H1 (cell line): ENCODE data around the gene DCDC2C. TPM values are rescaled to one million over a fixed set of nuclear protein-coding genes. Genes with fewer than 3 reads are reported as not detected.

Source experiments
- CTCF ChIA-PET: fragments of 300-600 bp; sonication (Branson Sonifier 250); formaldehyde crosslinking; loops from one replicate; lab custom pipeline; 2021; ENCODE audit not compliant: partially characterized antibody; lab: Charles Lee
- POLR2A ChIA-PET: fragments of 300-600 bp; sonication (Branson Sonifier 250); formaldehyde crosslinking; loops from one replicate; lab custom pipeline; 2021; ENCODE audit warnings: inconsistent platforms; ENCODE audit not compliant: partially characterized antibody; lab: Charles Lee
- DNase-seq, 2 experiments: peaks; one replicate each; pipeline versions ENCODE4 v3.0.0 to v3.0.0-alpha.2; 2010 to 2022; ENCODE audit warnings: low spot score in 2 of 2, low read depth in 1 of 2, mixed read lengths in 1 of 2
- FAIRE-seq: peaks from 2 replicates; lab custom pipeline; 2011; peaks lifted over from hg19 to GRCh38; lab: Jason Lieb, UNC
- H2AFZ ChIP-seq: 2 replicates; pipeline ENCODE4 v1.8.1; 2012; ENCODE audit warnings: low read length, inconsistent platforms
- H2AK5ac ChIP-seq: 2 replicates; pipeline ENCODE4 v1.6.1; 2013; ENCODE audit warnings: low read depth, low read length
- H2BK120ac ChIP-seq: replicated peaks from 2 replicates; pipeline ENCODE3; 2013; ENCODE audit warnings: low read depth, low read length, inconsistent platforms
- H2BK12ac ChIP-seq: 2 replicates; pipeline ENCODE4 v1.6.1; 2013; ENCODE audit warnings: low read depth, low read length
- H2BK15ac ChIP-seq: 2 replicates; pipeline ENCODE4 v1.6.1; 2013; ENCODE audit warnings: low read length
- H2BK20ac ChIP-seq: 2 replicates; pipeline ENCODE4 v1.6.1; 2013; ENCODE audit warnings: low read length
- H2BK5ac ChIP-seq: 2 replicates; pipeline ENCODE4 v1.6.1; 2013; ENCODE audit warnings: low read depth, low read length
- H3K14ac ChIP-seq: 2 replicates; pipeline ENCODE4 v1.6.1; 2013; ENCODE audit warnings: inconsistent platforms; ENCODE audit not compliant: insufficient read length
- H3K18ac ChIP-seq: 2 replicates; pipeline ENCODE4 v1.6.1; 2013; ENCODE audit warnings: low read length; ENCODE audit errors: extremely low read depth
- H3K23ac ChIP-seq: 2 replicates; pipeline ENCODE4 v1.6.1; 2013; ENCODE audit warnings: inconsistent platforms; ENCODE audit not compliant: insufficient read length
- H3K23me2 ChIP-seq: 2 replicates; pipeline ENCODE4 v1.6.1; 2013; ENCODE audit warnings: low read depth, low read length
- H3K27ac ChIP-seq: 2 replicates; pipeline ENCODE4 v1.6.1; 2011; ENCODE audit warnings: low read depth, low read length, inconsistent platforms
- H3K27me3 ChIP-seq, 4 experiments: replicated peaks in 1 of 4; 1 replicate in 1 of 4; 2 replicates in 3 of 4; pipeline versions ENCODE4 v1.6.1 to v1.8.1; 2011 to 2013; ENCODE audit warnings: low read length in 3 of 4, mild to moderate bottlenecking in 3 of 4, inconsistent platforms in 2 of 4, mixed read lengths in 2 of 4, moderate library complexity in 1 of 4; ENCODE audit not compliant: control insufficient read depth in 3 of 4, insufficient read depth in 3 of 4; ENCODE audit errors: extremely low read depth in 1 of 4
- H3K36me3 ChIP-seq, 4 experiments: 2 replicates each; pipeline versions ENCODE4 v1.6.1 to v1.8.1; 2011 to 2013; ENCODE audit warnings: mild to moderate bottlenecking in 4 of 4, low read length in 3 of 4, moderate library complexity in 2 of 4, control low read depth in 1 of 4, inconsistent platforms in 1 of 4; ENCODE audit not compliant: insufficient read depth in 4 of 4, control insufficient read depth in 2 of 4
- H3K4ac ChIP-seq: replicated peaks from 2 replicates; pipeline ENCODE3; 2013; ENCODE audit warnings: low read length, low read depth, mixed read lengths, inconsistent platforms; ENCODE audit not compliant: insufficient read length
- H3K4me1 ChIP-seq, 4 experiments: replicated peaks in 1 of 4; 1 replicate in 1 of 4; 2 replicates in 3 of 4; pipeline versions ENCODE4 v1.6.1 to v1.8.1; 2011 to 2013; ENCODE audit warnings: low read length in 3 of 4, inconsistent platforms in 2 of 4, mixed read lengths in 1 of 4; ENCODE audit not compliant: insufficient read depth in 4 of 4, control insufficient read depth in 3 of 4
- H3K4me2 ChIP-seq, 2 experiments: 2 replicates each; pipeline versions ENCODE4 v1.6.1 to v1.8.1; 2011 to 2013; ENCODE audit warnings: low read depth in 2 of 2, low read length in 2 of 2, control low read depth in 1 of 2, inconsistent platforms in 1 of 2, mild to moderate bottlenecking in 1 of 2; ENCODE audit not compliant: insufficient read depth in 1 of 2
- H3K4me3 ChIP-seq, 4 experiments: fragments of 200-600, 300-600 bp in 1 of 4; sonication (generic), shearing (Covaris generic), sonication (Bioruptor Twin) in 1 of 4; 2 replicates each; pipeline versions ENCODE4 v1.5.1 to v1.8.1; 2011 to 2016; ENCODE audit warnings: low read length in 4 of 4, low read depth in 3 of 4, control low read depth in 2 of 4, inconsistent platforms in 2 of 4, mild to moderate bottlenecking in 2 of 4, mixed read lengths in 1 of 4, moderate library complexity in 1 of 4; ENCODE audit not compliant: insufficient read depth in 2 of 4; ENCODE audit errors: extremely low read depth in 1 of 4
- H3K56ac ChIP-seq: replicated peaks from 2 replicates; pipeline ENCODE3; 2013; ENCODE audit warnings: low read depth, mild to moderate bottlenecking, mixed read lengths, low read length, inconsistent platforms; ENCODE audit not compliant: insufficient read length
- H3K79me1 ChIP-seq: 2 replicates; pipeline ENCODE4 v1.6.1; 2013; ENCODE audit warnings: low read depth, low read length, control low read depth
- H3K79me2 ChIP-seq, 2 experiments: 2 replicates each; pipeline versions ENCODE4 v1.6.1 to v1.8.1; 2012 to 2013; ENCODE audit warnings: low read length in 2 of 2, mild to moderate bottlenecking in 2 of 2, inconsistent platforms in 1 of 2; ENCODE audit not compliant: insufficient read depth in 2 of 2, control insufficient read depth in 1 of 2
- H3K9ac ChIP-seq, 4 experiments: replicated peaks in 1 of 4; 1 replicate in 1 of 4; 2 replicates in 3 of 4; pipeline versions ENCODE4 v1.6.1 to v1.8.1; 2011 to 2013; ENCODE audit warnings: low read depth in 3 of 4, low read length in 3 of 4, control low read depth in 2 of 4, mild to moderate bottlenecking in 2 of 4, moderate library complexity in 2 of 4, inconsistent platforms in 1 of 4; ENCODE audit errors: extremely low read depth in 1 of 4
- H3K9me3 ChIP-seq, 2 experiments: 2 replicates each; pipeline versions ENCODE4 v1.6.1 to v1.8.1; 2012 to 2013; ENCODE audit warnings: mild to moderate bottlenecking in 2 of 2, moderate library complexity in 2 of 2, control low read depth in 1 of 2, inconsistent platforms in 1 of 2, low read depth in 1 of 2, low read length in 1 of 2, mixed read lengths in 1 of 2; ENCODE audit not compliant: insufficient read depth in 2 of 2
- H4K20me1 ChIP-seq, 2 experiments: replicated peaks in 1 of 2; 2 replicates each; pipeline versions ENCODE3 to v1.8.1; 2011 to 2013; ENCODE audit warnings: inconsistent platforms in 2 of 2, low read length in 2 of 2, mild to moderate bottlenecking in 1 of 2; ENCODE audit not compliant: insufficient read depth in 2 of 2, control insufficient read depth in 1 of 2
- H4K5ac ChIP-seq: 2 replicates; pipeline ENCODE4 v1.6.1; 2013; ENCODE audit warnings: low read length, low read depth, mixed read lengths, inconsistent platforms; ENCODE audit not compliant: insufficient read length
- H4K8ac ChIP-seq: 2 replicates; pipeline ENCODE4 v1.8.0; 2013; ENCODE audit warnings: mild to moderate bottlenecking, moderate library complexity, low read length, inconsistent platforms; ENCODE audit not compliant: insufficient read depth; ENCODE audit errors: extremely low read depth
- H4K91ac ChIP-seq: replicated peaks from 2 replicates; pipeline ENCODE3; 2013; ENCODE audit warnings: low read length, mixed read lengths, inconsistent platforms; ENCODE audit not compliant: insufficient read length
- BACH1 ChIP-seq: IDR thresholded peaks from 2 replicates; pipeline ENCODE4 v1.6.1; 2012; ENCODE audit warnings: low read length, improper control_type of control experiment
- CTBP2 ChIP-seq: IDR thresholded peaks from 2 replicates; pipeline ENCODE4 v1.7.0; 2011; ENCODE audit warnings: borderline replicate concordance, mild to moderate bottlenecking, moderate library complexity, mixed read lengths, low read length; ENCODE audit not compliant: insufficient read depth, insufficient read length
- EP300 ChIP-seq, 2 experiments: IDR thresholded peaks; 1 replicate in 1 of 2; 2 replicates in 1 of 2; pipeline ENCODE4 v1.6.1; 2011 to 2012; ENCODE audit warnings: low read depth in 2 of 2, low read length in 2 of 2, mild to moderate bottlenecking in 2 of 2, borderline replicate concordance in 1 of 2, inconsistent platforms in 1 of 2, moderate library complexity in 1 of 2
- EZH2 ChIP-seq: fragments of 200-600 bp; sonication (generic); IDR thresholded peaks from 2 replicates; pipeline ENCODE4 v1.7.1; 2012; ENCODE audit warnings: low read depth, mild to moderate bottlenecking, moderate library complexity, low read length, inconsistent platforms; ENCODE audit not compliant: severe bottlenecking
- JUN ChIP-seq: IDR thresholded peaks from 2 replicates; pipeline ENCODE4 v1.6.1; 2011; ENCODE audit warnings: low read depth, mild to moderate bottlenecking, improper control_type of control experiment, low read length
- JUND ChIP-seq: IDR thresholded peaks from 2 replicates; pipeline ENCODE4 v1.6.1; 2011; ENCODE audit warnings: mild to moderate bottlenecking, improper control_type of control experiment, low read length
- NANOG ChIP-seq: IDR thresholded peaks from 2 replicates; pipeline ENCODE4 v1.6.1; 2011; ENCODE audit warnings: low read length, low read depth, mild to moderate bottlenecking, inconsistent platforms; ENCODE audit not compliant: insufficient read depth, poor library complexity, severe bottlenecking
- NRF1 ChIP-seq: IDR thresholded peaks from 2 replicates; pipeline ENCODE4 v1.6.1; 2011; ENCODE audit warnings: mild to moderate bottlenecking, low read depth, low read length, improper control_type of control experiment
- RFX5 ChIP-seq: IDR thresholded peaks from 2 replicates; pipeline ENCODE4 v1.6.1; 2011; ENCODE audit warnings: low read depth, low read length, improper control_type of control experiment, borderline replicate concordance
- RXRA ChIP-seq: IDR thresholded peaks from 2 replicates; pipeline ENCODE4 v1.6.1; 2011; ENCODE audit warnings: low read depth, mild to moderate bottlenecking, low read length, moderate library complexity; ENCODE audit not compliant: insufficient read depth
- TAF7 ChIP-seq: optimal IDR thresholded peaks from 2 replicates; pipeline ENCODE3; 2011; ENCODE audit warnings: low read depth, mild to moderate bottlenecking, inconsistent platforms, low read length, moderate library complexity, borderline replicate concordance
- TBP ChIP-seq: IDR thresholded peaks from 2 replicates; pipeline ENCODE4 v1.6.1; 2011; ENCODE audit warnings: low read depth, low read length, improper control_type of control experiment
- USF2 ChIP-seq: IDR thresholded peaks from 2 replicates; pipeline ENCODE4 v1.6.1; 2011; ENCODE audit warnings: low read length, improper control_type of control experiment
- WGBS, 2 experiments: shearing (Covaris generic) in 1 of 2; methylation state at CpG; one replicate each; pipeline versions ENCODE4 v1.1.6 to v1.1.7; 2013 to 2015; ENCODE audit warnings: low lambda C conversion rate in 2 of 2, mixed read lengths in 2 of 2, inconsistent platforms in 1 of 2, low coverage in 1 of 2, missing lambda C conversion rate in 1 of 2; ENCODE audit not compliant: insufficient replicate concordance in 2 of 2, insufficient coverage in 1 of 2, insufficient read length in 1 of 2; ENCODE audit errors: extremely low coverage in 1 of 2, missing lambda C conversion rate in 1 of 2; 5-methylcytosine and 5-hydroxymethylcytosine counted together
- polyA plus RNA-seq, 7 experiments: library from polyadenylated mRNA; depleted of rRNA in 3 of 7; stranded (reverse) in 5 of 7; unstranded in 2 of 7; fragments of >200 nt in 5 of 7; fragments of 200-250 nt in 2 of 7; gene quantifications; 1 replicate in 5 of 7; 2 replicates in 1 of 7; 4 replicates in 1 of 7; pipeline versions ENCODE4 v1.2.1 to v1.2.3, GENCODE V29; 2011 to 2013; ENCODE audit warnings: missing spikeins in 2 of 7, mixed read lengths in 2 of 7
- total RNA-seq: library from RNA; stranded (reverse); fragmentation: NEBNext Ultra II Directional; extraction: Animal tissue kit (Norgen Biotek cat#: 25700); gene quantifications from 2 replicates; pipeline ENCODE4 v1.2.1, GENCODE V29; 2021

DCDC2C gene
- total and polyA plus RNA-seq, 2 of the 8 experiments (the other 6 are each of a cell fraction or from before 2014, with no cell fraction given) = 0.50 TPM; not detected in 1

GRCh38 chr2:3774336-3774735 is 71.0 kb downstream of the DCDC2C start:
- Histone ChIP-seq H3K4me3 (no peak overlapping the region), H3K23ac (no peak overlapping the region), H3K4ac (no peak overlapping the region), H2BK20ac (no peak overlapping the region), H4K91ac (no peak overlapping the region), H3K18ac (no peak overlapping the region), H3K27me3 (no peaks in the 10 kb centered on the region), H3K4me2 (no peak overlapping the region), H3K27ac (no peak overlapping the region), H3K36me3 (no peaks in the 10 kb centered on the region), H2BK5ac (no peak overlapping the region), H3K56ac (no peak overlapping the region), H2BK120ac (no peak overlapping the region), H3K79me2 (no peaks in the 10 kb centered on the region), H2AK5ac (no peak overlapping the region), H3K14ac (no peak overlapping the region), H2BK12ac (no peak overlapping the region), H3K23me2 (no peaks in the 10 kb centered on the region), H3K4me1 (no peaks in the 10 kb centered on the region), H2AFZ (no peak overlapping the region), H2BK15ac (no peak overlapping the region), H4K5ac (no peak overlapping the region), H4K8ac (no peak overlapping the region), H3K9me3 (no peaks in the 10 kb centered on the region), H3K79me1 (no peaks in the 10 kb centered on the region), H4K20me1 (no peaks in the 10 kb centered on the region), H3K9ac (no peak overlapping the region)
- CTCF ChIA-PET = interaction anchor here (0.6 to 3.1 kb wide), 5 partner anchors 9 to 82 kb away, joined by 3 to 13 read pairs (median 4); no protein-coding TSS in a partner anchor
- POLR2A ChIA-PET = no interaction called here
- TF ChIP-seq EP300 (IDR thresholded peaks at IDR 0.05; ENCODE audit: borderline replicate concordance in 1 of 2, low read depth in 2 of 2, low read length in 2 of 2) = no peak
- TF ChIP-seq CTBP2 = no peak
- no peak for TF ChIP-seq BACH1
- no peak for TF ChIP-seq JUN
- TF ChIP-seq JUND = no peak
- no peak for TF ChIP-seq TAF7
- no peak for TF ChIP-seq NANOG
- TF ChIP-seq TBP = no peak
- no peak for TF ChIP-seq NRF1
- TF ChIP-seq USF2 = no peak
- no peak for TF ChIP-seq RFX5
- no peak for TF ChIP-seq RXRA
- no peak for TF ChIP-seq EZH2
- 87% methylated on average over 12 of the region's 12 CpGs; no CpG with 5 or more reads in 1 of the 2 experiments for WGBS, 2 experiments
- no peak for FAIRE-seq
- no peak for DNase-seq
